GM10266 (cell line): ENCODE measurements around the gene SMARCC2.

Experiments used
- DNase-seq: peaks from one replicate; pipeline ENCODE4 v3.0.0; 2012; ENCODE audit errors: extremely low spot score
- TF ChIP-seq, protein P1 (sequence below): IDR thresholded peaks from 2 replicates; pipeline ENCODE4 v1.5.1; 2012; ENCODE audit warnings: mild to moderate bottlenecking, low read depth; ENCODE audit not compliant: control insufficient read depth, insufficient read depth; ENCODE audit errors: missing control alignments

Gene SMARCC2

DNA sequence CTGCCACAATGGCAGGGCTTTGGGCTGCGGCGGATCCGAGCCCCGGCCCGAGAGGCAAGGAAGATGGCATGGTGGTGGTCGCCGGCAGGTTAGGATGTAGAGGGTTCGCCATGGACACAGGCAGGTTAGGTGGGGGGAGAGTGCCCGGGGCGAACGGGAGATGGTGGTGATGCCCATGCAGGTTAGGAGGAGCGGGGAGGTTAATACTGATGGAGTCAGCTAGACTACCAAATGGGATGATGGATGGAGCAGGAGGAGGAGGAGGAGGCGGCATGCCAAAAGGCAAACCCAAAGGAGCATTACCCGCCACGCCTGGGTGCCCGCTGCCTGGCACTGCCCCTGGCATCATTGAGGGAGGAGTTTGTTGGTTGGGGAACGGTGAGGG, 24.9 kb downstream of the SMARCC2 start:
- TF ChIP-seq, protein P1, sequence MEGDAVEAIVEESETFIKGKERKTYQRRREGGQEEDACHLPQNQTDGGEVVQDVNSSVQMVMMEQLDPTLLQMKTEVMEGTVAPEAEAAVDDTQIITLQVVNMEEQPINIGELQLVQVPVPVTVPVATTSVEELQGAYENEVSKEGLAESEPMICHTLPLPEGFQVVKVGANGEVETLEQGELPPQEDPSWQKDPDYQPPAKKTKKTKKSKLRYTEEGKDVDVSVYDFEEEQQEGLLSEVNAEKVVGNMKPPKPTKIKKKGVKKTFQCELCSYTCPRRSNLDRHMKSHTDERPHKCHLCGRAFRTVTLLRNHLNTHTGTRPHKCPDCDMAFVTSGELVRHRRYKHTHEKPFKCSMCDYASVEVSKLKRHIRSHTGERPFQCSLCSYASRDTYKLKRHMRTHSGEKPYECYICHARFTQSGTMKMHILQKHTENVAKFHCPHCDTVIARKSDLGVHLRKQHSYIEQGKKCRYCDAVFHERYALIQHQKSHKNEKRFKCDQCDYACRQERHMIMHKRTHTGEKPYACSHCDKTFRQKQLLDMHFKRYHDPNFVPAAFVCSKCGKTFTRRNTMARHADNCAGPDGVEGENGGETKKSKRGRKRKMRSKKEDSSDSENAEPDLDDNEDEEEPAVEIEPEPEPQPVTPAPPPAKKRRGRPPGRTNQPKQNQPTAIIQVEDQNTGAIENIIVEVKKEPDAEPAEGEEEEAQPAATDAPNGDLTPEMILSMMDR, result no peak
- DNase-seq, result no peak

DNA sequence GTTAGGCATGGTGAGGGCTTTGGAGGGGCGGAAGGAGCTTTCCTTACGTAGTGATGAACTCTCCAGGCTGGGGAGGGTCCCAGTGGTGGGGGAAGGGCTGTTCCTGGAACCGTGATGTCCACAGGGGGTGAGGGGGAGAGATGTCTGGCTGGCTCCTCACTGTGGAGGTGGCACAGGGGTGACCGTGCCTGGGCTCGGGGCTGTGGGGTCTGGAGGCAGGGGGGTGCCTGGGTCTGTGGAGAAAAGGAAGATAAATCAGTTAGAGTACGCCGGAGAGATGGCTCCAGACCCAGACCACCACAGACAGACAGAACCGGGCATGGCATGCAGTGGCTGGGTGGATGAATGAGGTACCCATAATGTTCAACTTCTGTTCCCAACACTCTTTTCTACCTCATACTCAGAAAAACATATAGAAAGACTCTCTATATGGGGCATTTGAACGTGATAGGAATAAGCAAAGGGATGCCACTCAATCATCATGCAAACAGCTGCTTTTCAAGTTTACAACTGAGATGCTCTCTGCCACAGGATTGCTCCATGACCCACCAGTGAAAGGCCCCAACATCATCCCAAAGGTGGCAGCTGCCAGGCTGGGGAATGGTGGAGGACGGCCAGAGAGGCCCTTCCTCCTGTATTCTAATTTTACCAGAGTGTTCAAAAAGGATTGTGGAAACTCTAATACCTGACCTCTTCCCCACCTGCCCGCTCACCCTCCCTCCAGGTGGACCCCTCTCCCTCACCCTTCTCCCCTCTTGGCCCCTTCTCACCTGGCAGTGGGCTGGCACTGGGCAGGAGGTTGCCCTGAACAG, 25.5 kb downstream of the SMARCC2 start:
- no peak for DNase-seq
- TF ChIP-seq, protein P1, result no peak

DNA sequence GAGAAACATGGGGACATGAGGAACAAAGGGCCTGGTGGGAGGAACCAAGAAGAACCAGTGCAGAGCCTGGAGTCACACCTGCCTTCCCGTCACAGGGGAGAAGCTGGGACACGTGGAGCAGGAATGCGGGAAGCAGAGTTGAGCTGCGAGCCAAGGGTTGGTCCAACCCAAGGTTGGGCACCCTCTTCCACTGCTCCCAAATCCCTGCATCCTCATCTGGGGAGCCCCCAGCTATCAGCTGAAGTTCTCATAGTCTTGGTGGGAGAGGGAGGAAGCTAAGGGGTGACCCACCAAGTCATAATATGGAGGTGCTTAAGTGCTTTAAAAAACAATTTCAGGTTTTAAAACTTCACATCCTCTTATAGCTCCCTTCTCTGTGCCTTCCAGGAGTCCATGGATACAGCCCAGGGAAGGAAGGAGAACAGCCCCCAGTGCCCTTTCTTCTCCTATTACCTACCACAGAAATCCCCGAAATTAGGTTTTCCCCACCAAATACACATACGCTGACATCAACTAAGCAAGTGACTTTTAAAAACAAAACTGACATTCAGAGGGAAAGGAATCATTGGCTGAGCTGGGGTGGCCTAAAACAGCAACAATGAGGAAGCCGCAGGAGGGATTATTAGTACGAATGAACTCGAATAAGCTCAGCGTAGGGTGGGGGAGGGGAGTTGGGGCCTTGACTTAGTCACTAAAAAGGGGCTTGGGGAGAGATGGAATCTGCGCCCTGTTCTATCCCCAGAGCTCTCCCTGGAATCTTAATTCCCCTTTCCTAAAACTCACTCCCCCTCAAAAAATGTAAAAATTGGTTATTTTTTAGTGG, 26.6 kb downstream of the SMARCC2 start:
- DNase-seq, result no peak

DNA sequence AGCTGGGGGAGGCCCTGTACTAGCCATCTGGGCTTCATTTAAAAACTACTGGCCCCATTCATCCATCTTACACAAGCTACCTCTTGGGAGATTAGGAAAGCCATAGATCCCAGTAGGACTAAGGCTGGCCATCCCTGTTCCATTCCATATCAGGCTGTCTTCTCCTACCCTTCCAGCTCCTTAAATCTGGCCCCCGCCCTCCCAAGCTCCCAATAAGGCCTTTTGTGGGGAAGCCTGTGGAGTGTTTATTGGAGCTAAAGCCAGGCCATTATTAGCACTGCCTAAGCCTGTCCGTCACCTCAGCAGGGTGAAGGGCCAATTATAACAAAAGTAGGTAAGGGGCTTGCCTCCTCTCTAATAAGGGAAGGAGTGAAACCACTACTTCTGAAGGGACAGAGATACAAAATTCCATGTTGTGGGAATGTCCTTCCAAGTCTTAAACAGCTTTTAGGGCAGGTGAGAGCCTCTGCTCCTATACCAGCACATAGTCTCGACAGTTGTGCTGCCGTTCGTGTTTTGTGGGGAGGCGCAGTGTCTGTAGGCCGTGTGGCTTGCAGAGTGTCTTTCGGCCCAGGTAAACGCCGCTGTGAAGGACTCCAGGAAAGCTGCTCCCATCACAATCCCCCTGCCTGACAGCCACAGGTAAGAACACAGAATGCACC, 27.5 kb downstream of the SMARCC2 start:
- DNase-seq, result no peak
- TF ChIP-seq, protein P1, result no peak

More for the DNA sequence above, 26.6 kb downstream of the SMARCC2 start:
- TF ChIP-seq, protein P1, result no peak

DNA sequence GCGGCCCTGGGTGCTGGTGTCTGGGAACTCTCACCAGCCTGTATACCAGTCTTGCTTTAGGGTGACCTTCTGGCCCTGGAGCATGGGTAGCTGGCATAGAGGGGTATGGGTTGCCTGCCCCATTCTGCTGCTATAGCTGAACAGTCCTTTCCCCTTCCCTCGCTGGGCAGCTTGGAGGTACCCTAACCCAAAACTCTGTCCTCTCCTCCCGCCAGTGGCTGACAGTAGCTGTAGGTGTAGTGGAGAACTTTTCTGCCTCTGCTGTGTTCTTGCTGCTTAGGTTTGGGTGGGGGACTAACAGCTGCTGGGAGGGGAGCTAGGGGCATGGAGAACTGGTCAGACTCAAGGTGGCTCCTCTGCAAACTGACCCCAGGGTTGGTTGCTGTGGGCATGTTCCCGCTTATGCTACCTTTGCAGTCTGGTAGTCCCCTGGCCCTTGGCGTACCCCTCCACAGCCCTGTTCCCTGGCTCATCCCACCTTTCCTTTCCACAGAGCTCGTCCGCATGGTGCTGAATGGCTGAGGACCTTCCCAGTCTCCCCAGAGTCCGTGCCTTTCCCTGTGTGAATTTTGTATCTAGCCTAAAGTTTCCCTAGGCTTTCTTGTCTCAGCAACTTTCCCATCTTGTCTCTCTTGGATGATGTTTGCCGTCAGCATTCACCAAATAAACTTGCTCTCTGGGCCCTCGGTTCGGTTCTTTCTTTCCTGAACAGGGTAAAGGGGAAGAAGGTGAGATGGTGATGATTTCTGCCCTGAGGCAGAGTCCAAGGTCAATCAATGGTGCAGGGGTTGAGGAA, 28.2 kb downstream of the SMARCC2 start:
- no peak for DNase-seq
- TF ChIP-seq, protein P1, result no peak

DNA sequence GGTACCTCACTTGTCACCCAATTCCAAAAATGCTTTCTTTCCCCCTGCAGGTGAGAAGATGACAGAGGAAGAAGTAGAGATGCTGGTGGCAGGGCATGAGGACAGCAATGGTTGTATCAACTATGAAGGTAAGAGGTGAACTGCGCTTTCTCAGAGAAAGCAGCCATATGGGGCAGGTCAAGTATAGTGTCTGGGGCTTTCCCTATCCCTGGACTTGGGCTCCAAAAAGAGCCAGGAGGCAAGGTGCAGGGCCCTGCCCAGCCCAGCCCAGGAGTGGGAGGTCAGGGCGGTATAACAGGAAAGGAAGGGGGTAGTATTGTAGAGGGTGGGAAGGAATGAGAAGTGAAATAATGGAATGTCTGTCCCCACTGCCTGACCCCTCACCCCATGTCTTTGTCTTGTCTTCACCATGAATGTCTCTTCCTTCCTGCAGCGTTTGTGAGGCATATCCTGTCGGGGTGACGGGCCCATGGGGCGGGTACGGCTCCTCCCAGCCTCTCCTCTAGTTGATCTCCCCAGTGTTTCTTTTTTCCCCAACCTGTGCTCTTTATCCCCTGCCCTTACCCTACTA, 29.0 kb downstream of the SMARCC2 start:
- TF ChIP-seq, protein P1, result no peak
- no peak for DNase-seq
